ENCODE results near the gene STRADA.

STRADA gene

DNA sequence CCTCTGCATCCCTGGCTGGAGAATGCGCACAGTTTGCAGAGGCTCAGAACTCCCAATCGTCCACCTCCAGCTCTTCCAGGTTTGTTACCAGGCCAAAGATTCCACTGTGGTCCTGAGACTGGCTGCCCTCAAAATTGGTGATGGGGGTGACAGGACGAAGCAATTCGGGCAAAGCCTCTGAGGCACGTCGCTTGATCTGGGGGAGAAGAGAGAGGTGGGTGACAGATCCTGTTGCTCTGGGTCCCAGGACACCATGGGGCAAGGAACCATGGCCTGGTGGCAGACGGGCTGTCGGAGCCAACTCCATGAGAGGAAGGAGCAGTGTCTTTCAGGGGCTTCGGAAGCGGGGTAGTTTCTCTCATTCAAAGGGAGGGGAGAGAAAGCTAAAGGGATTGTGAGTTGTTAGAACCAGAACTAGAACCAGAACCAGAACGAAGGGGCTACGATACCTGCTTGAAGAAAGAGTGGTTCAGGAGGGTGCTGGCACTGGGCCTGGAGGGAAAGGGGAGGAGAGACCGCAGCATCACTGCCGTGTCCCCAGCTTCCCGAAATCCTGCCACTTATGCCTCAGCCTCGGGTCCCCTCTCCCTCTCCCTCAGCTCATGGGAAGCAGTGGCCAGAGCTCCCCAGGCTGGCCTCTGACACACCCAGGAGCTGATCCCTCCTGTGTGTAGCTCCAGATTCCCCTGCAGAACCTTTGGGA, 37.9 kb downstream of the STRADA start:
- TF ChIP-seq, protein P1, sequence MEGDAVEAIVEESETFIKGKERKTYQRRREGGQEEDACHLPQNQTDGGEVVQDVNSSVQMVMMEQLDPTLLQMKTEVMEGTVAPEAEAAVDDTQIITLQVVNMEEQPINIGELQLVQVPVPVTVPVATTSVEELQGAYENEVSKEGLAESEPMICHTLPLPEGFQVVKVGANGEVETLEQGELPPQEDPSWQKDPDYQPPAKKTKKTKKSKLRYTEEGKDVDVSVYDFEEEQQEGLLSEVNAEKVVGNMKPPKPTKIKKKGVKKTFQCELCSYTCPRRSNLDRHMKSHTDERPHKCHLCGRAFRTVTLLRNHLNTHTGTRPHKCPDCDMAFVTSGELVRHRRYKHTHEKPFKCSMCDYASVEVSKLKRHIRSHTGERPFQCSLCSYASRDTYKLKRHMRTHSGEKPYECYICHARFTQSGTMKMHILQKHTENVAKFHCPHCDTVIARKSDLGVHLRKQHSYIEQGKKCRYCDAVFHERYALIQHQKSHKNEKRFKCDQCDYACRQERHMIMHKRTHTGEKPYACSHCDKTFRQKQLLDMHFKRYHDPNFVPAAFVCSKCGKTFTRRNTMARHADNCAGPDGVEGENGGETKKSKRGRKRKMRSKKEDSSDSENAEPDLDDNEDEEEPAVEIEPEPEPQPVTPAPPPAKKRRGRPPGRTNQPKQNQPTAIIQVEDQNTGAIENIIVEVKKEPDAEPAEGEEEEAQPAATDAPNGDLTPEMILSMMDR (IDR thresholded peaks at IDR 0.05): no peak

DNA sequence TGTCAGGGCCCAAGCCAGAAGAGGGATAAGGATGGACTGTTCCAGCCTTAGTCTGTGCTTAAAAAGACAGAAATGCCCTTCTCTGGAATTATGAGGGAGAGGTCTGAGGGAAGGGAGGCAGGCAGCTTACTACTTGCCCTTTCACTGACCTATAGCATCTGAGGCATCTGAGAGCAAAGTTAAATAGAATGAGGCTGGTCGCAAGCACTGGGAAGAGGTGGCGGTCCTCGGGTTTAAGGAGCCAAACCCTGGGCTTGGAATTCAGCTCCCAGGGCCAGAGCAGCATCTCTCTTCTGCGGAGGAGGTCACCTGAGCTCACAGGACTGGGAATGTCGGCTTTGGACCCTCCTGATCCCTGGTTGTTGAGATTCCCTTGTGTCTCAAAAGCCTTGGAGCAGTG, 38.6 kb downstream of the STRADA start:
- TF ChIP-seq, protein P1 (IDR thresholded peaks at IDR 0.05): no peak

DNA sequence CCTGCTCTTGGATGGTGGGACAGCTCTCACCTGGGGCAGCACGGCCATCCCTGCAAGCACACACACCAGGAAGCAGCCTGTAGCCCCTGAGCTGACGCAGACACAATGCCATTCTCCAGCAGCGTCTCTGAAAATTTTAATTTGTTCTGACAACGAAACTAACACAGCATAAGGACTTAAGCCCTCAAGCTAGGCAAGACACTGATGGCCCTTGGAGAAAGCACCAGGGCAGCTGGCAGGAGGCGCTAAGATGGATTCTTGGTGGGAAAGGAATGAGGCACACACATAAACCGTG, 38.9 kb downstream of the STRADA start:
- TF ChIP-seq, protein P1 (IDR thresholded peaks at IDR 0.05): no peak

DNA sequence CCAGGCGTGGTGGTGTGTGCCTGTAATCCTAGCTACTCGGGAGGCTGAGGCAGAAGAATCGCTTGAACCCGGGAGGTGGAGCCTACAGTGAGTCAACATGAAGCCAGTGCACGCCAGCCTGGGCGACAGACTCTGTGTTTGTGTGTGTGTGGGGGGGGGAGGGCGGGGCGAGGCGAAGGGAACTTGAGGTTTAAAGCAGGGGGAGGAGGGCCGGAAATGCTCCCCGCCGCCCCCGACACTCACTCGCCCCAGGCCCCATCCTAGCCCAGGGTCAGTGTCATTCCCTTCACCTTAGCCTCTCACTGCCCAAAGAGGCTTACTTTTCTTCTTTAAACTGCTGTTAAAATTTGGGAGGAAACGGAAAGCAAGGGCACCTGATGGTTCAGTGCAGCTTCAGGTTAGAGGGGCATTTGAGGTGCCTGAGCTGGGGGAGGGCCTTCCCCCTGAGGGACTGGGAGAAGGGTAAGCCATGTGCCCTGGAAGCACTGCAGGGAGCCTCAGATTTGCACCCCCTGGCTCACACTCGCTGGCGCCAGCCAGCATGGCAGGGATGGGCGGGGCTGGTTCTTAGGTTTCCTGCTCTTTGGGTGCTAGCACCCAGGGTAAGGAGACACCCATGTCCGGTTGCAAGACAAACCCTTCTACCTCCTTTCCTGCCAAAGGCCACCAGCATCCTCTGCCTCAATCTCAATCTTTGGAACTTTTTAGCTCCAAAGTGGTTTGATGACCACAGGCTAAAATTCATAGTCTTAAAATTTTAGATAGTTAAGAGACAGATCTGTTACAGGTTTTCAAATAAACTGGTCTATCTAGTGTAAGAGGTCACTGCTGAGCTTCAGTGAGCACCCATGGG, 39.5 kb downstream of the STRADA start:
- TF ChIP-seq, protein P1 (IDR thresholded peaks at IDR 0.05): no peak

DNA sequence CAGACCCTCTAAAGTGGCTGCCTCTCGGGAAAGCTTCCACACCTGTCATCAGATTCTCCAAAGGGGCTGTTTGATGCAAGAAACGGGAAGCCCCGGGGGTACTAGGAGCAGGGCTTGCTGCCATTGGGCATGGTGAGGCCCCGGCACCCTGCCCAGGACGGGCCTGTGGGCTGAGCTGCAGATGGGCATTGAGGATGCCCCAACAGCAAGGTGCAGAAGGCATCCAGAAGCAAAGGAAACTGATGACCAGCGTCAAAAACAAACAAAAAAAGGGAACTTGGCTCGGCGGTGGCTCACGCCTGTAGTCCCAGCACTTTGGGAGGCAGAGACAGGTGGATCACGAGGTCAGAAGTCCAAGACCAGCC, 40.2 kb downstream of the STRADA start:
- TF ChIP-seq, protein P1 (IDR thresholded peaks at IDR 0.05): no peak

DNA sequence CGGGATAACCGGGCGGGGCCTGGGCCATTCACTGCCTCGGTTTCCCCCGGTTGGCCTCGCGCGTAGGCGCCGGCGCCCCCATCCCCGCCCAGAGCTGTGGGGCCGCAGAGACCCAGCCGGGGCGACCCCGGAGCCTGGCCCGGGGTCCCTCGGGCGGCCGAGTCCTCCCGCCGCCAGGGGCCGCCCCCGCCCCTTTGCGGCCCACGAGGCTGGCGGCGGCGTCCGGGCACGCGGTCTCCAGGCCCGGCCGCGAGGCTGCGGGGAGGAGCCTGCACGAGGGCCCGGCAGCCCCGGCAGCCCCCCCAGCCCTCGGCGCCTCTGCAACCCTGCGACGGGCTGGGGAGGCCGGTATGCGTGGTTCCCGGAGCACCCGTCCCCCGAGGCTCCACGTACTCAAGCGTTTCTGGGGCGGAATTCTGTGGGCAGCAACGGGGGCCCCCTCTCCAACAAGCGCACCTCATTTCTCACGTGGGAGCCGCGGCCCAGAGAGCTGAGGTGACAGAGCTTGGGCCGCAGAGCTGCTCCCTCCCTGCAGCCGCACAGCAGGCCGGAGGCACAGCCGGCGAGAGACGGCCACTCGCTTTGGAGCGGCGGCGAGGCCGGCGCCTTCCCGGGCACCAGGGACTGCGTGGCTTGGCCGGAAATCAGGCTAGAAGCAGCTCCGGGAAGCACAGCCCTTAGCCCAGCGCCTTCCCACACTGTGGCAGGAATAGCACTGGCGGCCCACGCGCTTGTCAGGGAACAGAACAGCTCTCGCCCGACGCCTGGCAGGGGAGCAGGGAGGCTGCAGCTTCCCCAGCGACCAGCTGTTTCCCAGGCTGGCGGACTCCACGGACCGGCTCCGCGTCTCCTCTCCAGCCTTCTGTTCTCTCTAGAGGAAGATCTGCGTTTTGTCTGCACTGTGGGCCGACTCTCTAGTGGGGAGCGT, 40.8 kb downstream of the STRADA start:
- TF ChIP-seq, protein P1 (IDR thresholded peaks at IDR 0.05): no peak

Measured in LNCAP (cell line).